Right renal pelvis (tissue), 4 donors: Measurements from ENCODE around the gene ATP10A. TPM values are rescaled to one million over a fixed set of nuclear protein-coding genes. Genes with fewer than 3 reads are reported as not detected.

Experiments used
- DNase-seq, 4 donors: peaks; one replicate each; pipeline ENCODE4 v3.0.0-alpha.2; 2013; ENCODE audit warnings: low read depth in 4 of 4, low spot score in 3 of 4, missing footprints in 1 of 4
- polyA plus RNA-seq, 4 donors: library from polyadenylated mRNA; unstranded; fragments of 120-200 nt; gene quantifications; one replicate each; pipeline ENCODE4 v1.2.1, GENCODE V29; 2013; ENCODE audit not compliant: insufficient read length in 4 of 4

Gene ATP10A
- polyA plus RNA-seq, 4 donors = 2.6 to 4.9 (median 3.2) TPM

DNA sequence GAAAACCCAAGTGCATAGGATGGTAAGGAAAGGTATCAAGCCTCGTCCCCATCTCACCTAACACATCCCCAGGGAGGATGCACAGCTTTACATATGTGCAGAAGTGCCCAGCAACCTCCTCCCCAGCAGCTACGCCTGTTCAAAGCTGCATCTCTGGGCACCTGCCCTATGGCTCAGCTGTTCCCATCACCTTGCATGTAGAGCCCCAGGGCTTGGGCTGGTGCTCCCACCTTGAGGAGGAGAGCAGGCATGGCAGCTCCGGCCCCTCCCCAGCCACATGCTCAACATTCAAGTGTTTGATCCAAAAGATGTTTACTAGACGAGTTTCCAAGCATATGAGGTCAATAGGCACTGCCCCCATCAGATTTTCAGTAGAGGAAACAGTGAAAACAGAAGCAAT is 173.5 kb downstream of the ATP10A start:
- no peak for DNase-seq

DNA sequence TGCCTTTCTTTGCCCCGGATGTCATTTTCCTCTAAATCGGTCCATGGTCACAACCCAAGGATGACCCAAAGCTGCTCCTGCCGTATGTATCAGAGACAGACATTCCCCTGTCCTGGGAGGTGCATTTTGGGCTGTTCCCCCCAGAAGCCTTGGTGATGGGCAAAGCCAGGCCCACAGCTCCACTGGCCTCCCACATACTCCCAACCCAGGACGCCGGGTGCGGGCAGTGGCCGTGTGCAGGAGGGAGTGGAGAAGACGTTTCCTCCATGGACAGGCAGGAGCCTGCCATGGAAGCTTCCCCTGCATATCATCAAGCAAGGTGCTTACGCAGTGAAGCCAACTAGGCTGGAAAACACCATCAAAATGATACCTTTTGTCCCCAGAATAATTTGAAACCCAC is 175.0 kb downstream of the ATP10A start:
- DNase-seq = no peak

DNA sequence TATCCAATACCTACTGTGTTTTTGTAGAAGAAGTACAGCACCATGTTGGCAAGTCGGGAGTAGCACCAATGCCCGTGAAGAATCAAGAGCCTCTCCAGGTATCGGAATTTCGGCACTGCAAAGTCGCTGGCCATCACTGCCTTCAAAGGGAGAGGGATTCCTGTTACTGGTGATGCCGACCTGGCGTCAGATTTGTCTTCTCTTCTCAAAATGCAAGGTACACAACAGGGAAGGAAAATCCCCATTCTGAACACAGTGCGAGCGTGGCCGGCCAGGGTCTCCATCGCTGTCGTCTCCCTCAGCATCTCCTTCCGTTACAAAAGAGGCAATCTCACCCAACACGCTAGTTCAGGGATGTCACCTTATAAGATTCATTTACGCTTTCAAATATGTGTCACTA is 175.4 kb downstream of the ATP10A start:
- no peak for DNase-seq

DNA sequence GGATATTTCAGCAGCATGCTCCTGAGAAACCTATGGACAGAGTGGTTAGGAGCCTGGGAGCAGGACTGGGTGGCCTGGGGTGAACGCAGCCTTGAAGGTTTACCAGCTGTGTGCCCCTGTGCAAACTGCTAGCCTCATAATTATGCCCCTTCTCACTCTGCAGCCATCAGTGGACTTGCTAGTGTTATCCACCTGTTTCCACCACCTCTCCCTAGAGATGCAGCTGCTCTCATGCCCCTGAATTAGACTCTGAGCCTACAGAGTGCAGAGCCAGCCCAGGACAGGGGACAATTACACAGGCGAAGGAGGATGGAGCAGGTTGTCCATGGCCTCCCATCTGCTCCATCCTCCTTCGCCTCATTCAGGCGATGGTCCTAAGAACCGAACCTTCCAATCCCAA is 175.9 kb downstream of the ATP10A start:
- DNase-seq = no peak

DNA sequence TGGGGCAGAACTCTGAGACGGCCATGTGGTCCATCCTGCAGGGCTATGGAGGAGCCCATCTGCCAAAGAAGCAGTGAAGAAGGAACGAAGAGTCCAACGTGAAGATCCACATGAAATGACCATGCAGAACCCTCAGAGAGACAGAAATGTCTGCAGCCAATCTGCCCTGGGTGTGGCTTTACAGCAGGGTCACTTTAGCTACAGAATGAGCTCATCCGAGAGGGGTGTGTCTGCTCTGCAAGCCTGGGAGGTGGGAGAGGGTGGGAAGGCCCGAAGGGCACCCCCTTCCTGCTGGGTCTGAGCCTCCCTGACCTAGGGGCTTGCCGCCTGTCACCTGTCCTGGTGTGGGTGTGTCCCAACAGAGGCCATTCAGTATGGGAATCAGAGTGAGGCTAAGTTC is 176.3 kb downstream of the ATP10A start:
- DNase-seq = no peak

DNA sequence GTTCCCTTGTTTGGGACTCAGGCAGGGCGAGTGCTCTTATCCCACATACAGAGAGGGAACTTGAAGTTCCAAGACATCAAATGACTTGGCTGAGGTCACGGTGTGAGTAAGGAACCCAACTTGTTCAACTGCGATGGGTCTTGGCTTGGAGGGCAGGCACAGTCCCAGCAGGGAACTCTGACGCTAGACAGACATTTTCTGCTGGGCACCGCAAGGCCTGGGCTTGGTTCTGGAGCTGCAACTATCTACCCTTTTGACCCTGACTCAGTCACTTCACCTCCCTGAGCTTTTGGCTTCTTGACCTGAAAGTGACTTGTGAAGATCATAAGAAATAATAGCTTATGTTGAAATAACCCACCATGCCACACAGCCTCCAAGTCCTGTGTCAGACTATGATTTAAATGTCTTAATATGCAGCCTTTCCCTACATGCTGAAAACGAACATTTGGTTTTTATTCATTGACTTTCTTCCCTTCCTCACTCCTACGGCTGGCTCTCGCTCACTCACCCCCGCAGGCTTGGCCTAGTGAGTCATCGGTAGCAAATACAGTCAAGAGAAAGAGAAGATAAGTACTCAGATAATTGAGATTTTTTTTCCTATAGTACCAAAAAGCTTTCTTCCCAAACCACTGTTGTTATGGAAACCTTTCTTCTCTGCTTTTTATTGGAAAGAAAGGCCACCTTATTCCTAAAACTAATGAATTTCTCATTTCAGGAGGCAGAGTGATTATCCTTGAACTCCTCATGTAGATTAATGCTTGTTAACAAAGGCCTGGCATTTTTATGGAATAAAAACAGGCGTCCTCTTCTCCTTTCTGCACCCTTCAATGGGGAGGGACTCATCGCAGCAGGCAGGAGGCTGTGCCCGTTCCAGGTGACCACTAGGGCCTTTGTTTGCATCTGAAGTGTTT is 178.4 kb downstream of the ATP10A start:
- DNase-seq = no peak

DNA sequence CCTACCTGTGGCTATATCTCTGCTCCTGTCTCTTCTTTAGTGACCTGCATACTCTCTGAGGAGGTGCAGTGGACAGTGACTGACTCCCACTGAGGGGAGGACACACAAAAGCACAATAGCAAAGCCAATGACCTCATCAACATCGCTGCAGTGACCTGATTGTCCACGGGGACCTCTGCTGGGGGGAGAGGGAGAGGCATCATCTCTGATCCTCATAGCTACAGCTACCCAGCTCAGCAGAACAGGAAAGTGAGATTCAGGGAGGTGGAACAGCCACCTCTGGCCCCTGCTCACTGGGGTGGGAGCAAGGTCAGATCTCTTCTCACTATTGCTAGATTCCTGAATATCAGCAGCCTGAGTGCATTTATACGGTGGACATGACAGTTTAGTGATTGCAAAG is 179.2 kb downstream of the ATP10A start:
- no peak for DNase-seq

DNA sequence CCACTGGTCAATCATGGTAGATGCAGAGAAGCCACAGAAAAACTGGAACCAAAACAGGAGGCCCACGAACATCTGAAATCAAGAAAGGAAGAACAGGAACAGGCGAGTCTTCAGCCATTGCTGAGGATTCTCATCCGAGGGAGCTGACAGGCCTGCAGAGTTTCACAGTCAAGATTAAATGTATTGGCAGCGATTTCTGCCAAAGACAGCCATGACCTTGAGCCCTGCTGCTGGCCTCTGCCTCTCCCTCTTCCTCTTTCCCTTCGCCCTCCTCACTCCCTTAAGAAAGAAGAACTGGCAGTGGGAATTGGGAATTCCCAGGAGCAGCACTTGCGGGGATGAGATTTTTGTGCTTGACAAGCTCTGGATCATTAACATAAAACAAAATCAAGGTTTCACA is 179.7 kb downstream of the ATP10A start:
- no peak for DNase-seq

DNA sequence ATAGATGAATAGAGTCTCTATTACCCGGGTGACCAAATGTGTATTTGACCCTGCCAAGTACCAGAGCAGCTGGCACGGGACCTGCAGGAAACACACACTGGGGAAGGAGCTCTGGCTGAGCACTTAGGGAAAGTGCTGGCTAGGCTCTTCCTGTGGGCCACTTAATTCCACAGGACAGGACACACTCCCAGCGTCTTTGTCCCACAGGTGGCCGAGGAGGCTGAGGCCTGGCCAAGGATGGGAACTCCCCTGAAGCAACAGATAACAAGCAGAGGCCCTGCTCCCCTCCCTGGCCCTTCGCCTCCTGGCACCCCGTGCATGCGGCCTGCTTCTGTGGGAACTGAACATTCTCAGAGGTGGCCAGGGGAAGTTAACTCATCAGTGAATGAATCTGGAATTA is 180.8 kb downstream of the ATP10A start:
- DNase-seq = no peak

DNA sequence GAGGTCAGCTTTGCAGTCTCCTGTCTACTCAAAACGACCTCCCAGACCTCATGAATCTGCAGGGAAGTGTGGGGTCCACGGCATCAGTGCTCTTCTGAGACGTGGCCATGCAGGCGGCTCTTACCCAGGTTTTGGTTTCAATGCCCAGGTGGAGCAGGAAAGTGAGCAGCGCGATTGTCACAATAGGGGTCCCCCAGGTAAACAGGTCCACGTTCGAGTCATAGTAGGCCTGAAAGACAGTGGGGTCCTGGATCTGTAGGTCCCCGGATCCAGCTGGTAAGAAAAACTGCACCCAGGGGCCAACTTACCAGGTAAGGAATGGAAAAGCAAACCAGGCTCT is 182.5 kb downstream of the ATP10A start:
- DNase-seq = no peak

DNA sequence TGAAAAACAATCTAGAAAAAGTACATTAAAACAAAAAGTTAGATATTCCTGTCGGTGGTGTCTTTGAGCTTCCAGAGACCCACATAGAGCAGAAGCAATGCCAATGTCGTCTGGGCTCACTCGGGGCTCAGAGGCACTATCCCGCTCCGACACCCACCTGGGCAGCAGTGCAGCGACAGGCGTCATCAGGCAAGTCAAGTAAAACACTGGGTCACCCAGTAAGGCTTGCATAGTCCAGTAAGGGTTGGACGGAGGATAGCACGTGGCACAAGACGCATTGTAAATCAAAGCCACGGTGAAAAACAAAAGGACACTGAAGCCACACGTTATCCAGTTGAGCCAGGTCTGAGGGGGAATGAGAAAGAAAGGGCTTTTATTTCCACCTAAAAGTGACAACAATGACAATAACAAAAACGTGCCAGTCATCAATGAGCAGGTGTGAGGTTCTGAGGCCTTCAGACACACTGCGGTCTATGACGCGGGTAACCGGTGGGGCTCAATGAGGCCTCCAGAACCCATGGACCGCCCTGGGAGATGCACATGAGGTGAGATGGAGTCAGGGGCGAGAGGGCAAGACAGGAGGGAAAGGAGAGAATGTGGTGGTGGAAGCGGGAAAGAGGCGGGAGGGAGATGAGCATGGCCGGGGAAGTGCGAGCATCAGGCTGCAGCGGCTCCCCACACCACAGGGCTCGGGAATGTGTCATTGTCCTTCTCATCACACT is 183.0 kb downstream of the ATP10A start:
- DNase-seq = no peak

DNA sequence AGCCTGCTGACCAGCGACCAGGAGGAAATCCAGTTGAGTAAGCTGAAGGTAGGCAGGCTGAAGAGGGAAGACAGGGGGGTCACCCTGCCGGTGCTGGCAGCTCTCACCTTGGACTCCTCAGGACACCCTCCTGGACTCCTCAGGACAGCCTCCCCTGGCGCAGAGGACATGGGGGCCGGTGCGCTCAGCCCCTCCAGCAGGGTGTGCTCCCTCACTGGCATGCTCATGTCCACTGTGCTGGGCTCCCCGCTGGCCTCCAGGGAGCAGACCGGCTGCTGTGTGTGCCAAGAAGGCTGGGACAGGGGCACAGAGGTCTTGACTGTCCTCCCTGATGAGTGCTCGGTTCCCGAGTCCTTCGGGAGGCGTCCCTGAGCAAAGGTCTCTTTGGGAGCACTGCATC is 183.6 kb downstream of the ATP10A start:
- DNase-seq = no peak

DNA sequence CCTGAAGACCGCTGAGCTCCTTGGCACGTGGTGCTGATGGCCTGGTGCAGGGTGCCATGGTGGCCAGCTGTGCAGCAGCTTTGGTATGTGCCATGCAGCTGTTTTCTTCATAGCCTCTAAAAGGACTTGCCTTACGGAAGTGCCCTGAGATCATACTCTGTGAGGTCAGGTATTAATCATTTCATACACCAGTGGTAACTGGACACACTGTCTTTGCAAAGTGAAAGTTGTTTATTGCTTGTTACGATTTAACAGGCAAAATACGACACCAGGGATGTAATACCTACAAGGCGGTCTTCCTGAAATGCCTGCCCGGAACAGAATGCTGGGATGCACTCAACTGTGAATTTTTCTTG is 184.6 kb downstream of the ATP10A start:
- no peak for DNase-seq

DNA sequence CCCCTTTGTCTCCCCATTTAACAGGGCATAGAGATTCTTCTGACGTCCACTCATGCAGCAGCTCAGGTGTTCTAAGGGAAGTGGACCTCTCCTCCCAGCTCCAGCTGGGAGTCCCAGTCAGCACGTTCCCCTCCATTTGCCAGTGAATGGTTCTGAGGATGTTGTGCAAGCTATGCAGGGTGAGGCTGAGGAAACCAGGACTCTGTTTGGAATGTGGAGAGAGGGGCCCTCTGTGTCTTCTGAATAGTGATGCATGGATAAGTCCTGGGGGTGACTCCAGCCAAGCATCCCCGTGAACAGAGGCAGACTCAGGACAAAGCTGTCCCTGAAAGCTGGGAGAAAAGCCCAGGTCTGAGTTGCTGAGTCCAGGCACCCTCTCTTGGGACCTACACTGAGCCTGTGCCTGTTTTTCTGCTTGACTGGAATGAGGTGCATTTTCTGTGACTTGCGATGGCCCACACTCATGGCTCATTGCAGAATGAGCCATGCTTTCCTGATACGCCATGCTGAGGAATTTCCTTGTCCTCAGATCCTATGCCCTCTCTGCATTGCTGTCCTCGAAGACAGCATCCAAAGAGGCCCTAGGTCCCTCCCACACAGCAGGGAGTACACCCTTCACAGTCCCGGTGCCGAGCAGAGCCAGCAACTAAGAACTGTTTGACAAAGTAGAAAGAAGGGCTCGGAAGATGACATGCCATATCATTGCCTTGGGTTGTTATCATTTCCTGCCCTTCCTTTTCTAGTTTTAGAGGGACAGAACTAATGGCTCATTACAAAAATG is 185.2 kb downstream of the ATP10A start:
- no peak for DNase-seq

DNA sequence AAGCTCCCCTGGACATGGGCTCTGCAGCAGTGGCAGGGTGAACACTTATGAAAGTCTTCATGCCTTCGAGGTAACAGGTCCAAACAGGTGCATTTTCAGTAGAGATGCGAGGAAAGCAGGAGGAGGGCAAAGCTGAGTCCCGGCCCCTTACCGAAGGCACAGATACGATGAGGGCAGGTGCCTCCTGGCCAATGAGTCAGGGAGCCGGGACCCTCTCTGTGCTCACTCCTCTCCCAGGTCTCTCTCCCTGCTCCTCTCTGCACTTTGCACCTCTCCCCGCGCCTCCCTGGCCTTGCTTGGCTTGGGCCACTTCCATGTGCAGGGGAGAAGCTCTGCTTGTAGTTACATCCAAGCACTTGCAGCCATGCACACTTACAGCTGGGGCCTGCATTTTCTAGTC is 187.1 kb downstream of the ATP10A start:
- DNase-seq = no peak

DNA sequence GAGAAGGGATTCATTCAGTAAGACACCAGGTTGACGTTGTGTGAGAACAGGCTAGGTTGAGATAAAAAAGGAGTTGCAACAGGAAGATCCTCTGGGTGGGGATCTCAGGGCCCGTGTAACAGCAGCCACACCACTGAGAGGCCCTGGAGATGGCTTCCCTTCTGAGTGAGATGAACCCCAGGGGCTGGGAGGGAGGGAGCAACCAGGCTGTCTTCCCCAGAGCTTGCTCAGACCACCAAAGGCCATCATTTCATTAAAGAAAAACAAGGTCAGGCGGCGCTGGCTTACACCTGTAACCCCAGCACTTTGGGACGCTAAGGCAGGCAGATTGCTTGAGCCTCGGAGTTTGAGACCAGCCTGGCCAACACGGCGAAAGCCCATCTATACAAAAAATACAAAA is 187.7 kb downstream of the ATP10A start:
- DNase-seq = no peak

DNA sequence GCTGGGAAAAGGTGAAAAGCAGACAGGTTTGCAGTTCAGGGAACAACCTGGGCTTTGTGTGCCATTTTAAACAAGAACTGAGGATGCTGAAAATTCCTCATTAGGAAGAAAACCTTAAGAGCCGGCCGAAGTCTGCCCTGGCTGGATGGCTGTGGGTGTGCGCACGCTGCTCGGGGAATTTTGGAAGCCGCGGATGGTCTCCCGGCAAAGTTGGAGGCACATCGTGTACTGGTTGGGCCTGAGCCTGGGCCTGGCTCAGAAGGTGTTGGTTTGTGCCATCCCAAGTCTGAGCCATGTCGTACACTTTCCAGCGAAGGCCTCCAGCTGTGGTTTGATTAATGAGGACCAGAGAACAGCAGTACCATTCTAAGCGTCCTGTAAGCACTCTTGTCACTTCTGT is 188.2 kb downstream of the ATP10A start:
- DNase-seq = no peak

DNA sequence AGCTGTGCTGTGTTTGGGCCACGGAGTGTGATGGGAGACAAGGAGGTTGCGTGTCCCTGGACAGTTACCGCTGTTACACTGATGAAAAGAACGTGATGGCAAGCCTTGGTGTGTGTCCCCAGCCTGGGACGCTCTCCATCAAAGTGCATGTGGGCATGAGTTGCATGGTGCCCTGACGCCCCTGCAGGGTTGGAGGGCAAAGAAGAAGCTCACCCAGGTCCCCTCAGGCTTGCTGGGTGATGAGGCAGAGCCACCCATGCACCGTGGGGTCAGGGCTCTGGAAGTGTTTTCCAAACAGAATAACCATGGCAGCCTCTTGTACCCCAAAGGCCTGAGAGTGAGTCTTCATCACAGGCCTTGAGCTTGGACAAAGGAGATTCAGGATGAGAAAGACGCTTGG is 189.2 kb downstream of the ATP10A start:
- no peak for DNase-seq

DNA sequence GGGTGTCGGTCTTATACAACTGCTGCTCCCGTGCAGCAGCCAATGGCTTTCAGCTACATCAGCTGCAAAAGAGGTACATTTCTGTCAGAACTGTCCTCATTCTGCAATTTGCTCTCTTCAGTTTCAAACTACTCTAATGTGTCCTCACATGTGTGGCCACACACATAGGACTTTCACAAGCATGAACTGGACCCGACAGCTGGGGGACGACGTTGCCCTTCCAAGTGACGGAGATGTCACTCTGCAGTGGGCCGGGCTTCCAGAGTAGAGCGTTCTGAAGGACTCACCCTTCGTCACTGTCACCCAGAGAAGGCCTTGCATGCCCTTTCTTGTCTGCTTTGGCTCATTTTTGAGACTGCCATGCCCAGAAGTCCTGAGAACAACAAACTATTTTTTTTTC is 189.8 kb downstream of the ATP10A start:
- DNase-seq = no peak

DNA sequence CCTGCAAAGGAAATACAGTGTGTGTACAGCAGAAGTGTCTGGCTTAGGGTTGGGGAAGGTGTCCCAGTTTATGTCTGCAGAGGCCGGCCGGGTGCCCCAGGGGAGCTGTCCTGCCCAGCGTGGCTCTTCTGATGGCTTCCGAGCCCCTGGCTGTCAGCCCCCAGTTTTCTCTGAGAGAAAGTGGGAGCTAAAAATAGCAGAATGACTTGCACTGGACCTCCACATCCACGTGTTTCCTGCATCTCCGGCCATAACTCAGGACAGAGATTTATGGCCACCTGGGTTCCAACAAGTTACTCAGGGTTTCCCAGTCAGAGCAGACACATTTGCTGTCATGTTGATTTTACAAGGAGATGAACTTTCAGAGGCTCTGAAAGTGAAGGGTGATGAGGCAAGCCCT is 192.0 kb downstream of the ATP10A start:
- peak in 2 of 4 donors; percentile 55 to 57 for DNase-seq

DNA sequence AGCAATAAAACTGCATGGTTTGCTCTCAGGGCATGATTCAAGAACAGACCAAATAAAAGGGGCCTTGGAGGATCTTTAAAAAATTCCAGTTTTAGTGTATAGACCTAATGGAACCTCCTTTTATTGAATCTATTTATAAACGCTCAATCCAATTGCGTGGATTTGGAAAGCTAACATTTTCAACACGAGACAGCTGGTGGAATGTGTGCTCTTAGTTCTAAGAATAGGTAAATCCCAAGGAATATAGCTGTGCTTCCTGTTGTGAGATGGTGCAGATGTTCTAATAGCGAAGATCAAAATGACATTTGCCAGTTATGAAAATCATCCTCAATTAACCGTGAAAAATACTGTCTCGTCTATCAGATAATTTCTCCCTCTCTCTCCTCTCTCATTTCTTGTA is 192.5 kb downstream of the ATP10A start:
- DNase-seq = no peak
